Activated CD4-positive, alpha-beta T cell treated with anti-CD3 and anti-CD28 coated beads, Interleukin-2, amount 10 ng/mL, durations not matched to agents 7 days and 5 days (primary cell): Measurements from ENCODE around the gene CDK5RAP2. TPM values are rescaled to one million over a fixed set of nuclear protein-coding genes. Genes with fewer than 3 reads are reported as not detected.
A peak's percentile ranks its signal among the peaks of the same experiment; 100 is the strongest.

ENCODE experiments used
- CTCF ChIA-PET: fragments of 350-600 bp; sonication (Branson Sonifier 250); formaldehyde crosslinking; loops from one replicate; lab custom pipeline; 2021; ENCODE audit warnings: antibody characterized with exemption; lab: Charles Lee
- POLR2A ChIA-PET: fragments of 350-600 bp; sonication (Branson Sonifier 250); formaldehyde crosslinking; loops from one replicate; lab custom pipeline; 2021; ENCODE audit warnings: antibody characterized with exemption; lab: Charles Lee
- DNase-seq: peaks from one replicate; pipeline ENCODE4 v3.0.0-alpha.2; 2020
- H3K27ac Mint-ChIP-seq: one replicate; pipeline ENCODE4 v1.8.0; 2021; ENCODE audit warnings: mild to moderate bottlenecking, moderate library complexity, mixed read lengths
- H3K27me3 Mint-ChIP-seq: one replicate; pipeline ENCODE4 v1.8.0; 2021; ENCODE audit warnings: mixed read lengths
- H3K36me3 Mint-ChIP-seq: one replicate; pipeline ENCODE4 v1.8.0; 2021; ENCODE audit warnings: low read depth, mixed read lengths
- H3K4me1 Mint-ChIP-seq: one replicate; pipeline ENCODE4 v1.8.0; 2021; ENCODE audit warnings: mixed read lengths
- H3K4me3 Mint-ChIP-seq: one replicate; pipeline ENCODE4 v1.8.0; 2021; ENCODE audit warnings: mild to moderate bottlenecking, moderate library complexity, mixed read lengths
- H3K9me3 Mint-ChIP-seq: one replicate; pipeline ENCODE4 v1.8.0; 2021; ENCODE audit warnings: mixed read lengths
- total RNA-seq, 2 experiments: library from RNA; stranded (reverse); gene quantifications; one replicate each; pipeline ENCODE4 v1.2.3, GENCODE V29; 2021

The CDK5RAP2 gene
- total RNA-seq, 2 experiments from 2014 or later, result 103 to 105 TPM

DNA sequence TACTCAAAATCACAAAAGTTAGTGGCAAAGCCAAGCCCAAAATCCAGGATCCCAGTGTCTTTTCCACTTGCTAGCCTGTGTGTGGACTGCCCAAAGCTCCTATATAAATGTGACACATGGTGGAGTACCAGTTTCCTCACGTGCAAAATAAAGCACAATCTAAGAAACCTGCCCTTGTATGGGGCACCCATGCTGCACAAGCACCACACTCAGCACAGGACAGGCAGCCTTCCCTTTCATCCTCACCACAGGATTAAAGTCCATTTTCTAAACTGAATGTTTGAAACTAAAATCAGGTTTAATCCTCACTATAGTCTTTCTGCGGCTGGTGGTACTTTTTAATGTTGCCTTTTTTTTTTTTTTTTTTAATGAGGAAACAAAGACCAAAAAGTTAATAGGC, 5.5 kb downstream of the CDK5RAP2 start:
- CTCF ChIA-PET, result interaction anchor here (1.3 kb wide), 1 partner anchor 9 kb away, joined by 3 read pairs; no protein-coding TSS in a partner anchor
- H3K27ac Mint-ChIP-seq, result no peak overlapping the region
- no peaks in the 10 kb centered on the region for H3K9me3 Mint-ChIP-seq
- H3K27me3 Mint-ChIP-seq, result no peaks in the 10 kb centered on the region
- peaks cover 37% of the 10 kb centered on the region for H3K4me1 Mint-ChIP-seq
- DNase-seq, result no peak
- no peak overlapping the region for H3K4me3 Mint-ChIP-seq
- H3K36me3 Mint-ChIP-seq, result peaks cover 35% of the 10 kb centered on the region
- POLR2A ChIA-PET, result no interaction called here

- DNase-seq, result no peak
- no peaks in the 10 kb centered on the region for H3K9me3 Mint-ChIP-seq
- ChIA-PET CTCF (interaction anchor here (1.1 to 1.6 kb wide), 2 partner anchors 9 to 13 kb away, joined by 3 to 5 read pairs; no protein-coding TSS in a partner anchor), POLR2A (no interaction called here)
- no peaks in the 10 kb centered on the region for H3K27me3 Mint-ChIP-seq
- H3K27ac Mint-ChIP-seq, result no peak overlapping the region
- H3K36me3 Mint-ChIP-seq, result peaks cover 43% of the 10 kb centered on the region
- no peak overlapping the region for H3K4me3 Mint-ChIP-seq
- peaks cover 21% of the 10 kb centered on the region for H3K4me1 Mint-ChIP-seq
Observed at GRCh38 chr9:120572472-120572871, 7.5 kb downstream of the CDK5RAP2 start.

DNA sequence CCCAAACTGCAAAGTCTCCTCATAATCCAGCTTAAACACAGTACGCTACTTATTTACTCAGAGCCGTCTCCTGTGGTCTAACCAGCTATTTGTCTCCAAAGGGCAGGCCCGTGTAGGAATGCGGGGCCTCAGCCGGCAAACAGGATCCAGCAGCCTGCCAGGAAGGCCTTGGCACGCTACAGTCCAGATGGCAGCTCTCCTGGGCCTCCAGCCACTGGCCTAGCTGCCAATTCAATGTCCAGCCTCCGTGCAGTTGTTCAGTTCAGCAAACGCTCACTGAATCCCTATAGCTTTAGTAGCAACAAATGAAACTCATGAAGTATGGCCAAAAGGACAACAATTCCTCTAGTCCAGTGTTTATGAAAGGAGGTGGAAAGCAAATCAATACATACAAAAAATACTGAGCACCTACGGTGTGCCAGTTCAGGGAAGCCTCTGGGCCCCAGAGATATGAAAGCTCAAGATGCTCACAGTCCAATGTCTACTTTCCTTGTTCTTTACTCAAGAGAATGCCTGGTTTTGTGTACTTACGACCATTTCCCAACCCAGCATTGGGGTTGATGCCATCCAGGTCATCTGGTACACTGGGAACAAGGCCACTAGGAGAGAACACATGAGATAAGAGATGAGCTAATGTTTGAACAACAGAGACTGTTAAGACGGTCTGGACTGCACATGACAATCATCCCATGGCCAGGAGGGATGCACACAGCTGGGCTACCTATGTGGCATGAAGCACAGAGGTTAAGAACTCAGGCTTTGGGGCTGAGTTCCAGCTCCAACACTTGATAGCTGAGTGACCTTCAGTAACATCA, 8.3 kb downstream of the CDK5RAP2 start:
- H3K27ac Mint-ChIP-seq, result no peak overlapping the region
- POLR2A ChIA-PET, result no interaction called here
- H3K4me3 Mint-ChIP-seq, result no peak overlapping the region

DNA sequence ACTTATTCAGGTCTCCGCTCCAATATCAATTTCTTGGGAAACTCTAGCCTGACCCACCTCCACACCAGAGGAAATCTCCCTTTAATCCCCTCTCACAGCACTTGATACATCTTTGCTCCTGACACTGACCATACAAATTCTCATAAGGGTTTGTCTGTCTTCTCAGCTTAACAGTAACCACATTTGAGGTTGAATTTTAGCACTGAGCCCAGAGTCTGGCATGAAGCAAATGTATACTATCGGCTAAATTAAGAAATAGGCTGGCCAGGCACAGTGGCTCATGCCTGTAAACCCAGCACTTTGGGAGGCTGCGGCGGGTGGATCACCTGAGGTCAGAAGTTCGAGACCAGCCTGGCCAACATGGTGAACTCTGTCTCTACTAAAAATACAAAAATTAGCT, 9.7 kb downstream of the CDK5RAP2 start:
- Mint-ChIP-seq H3K4me1 (peaks cover 1% of the 10 kb centered on the region), H3K27ac (no peak overlapping the region), H3K4me3 (no peak overlapping the region), H3K27me3 (no peaks in the 10 kb centered on the region), H3K9me3 (no peaks in the 10 kb centered on the region), H3K36me3 (peaks cover 41% of the 10 kb centered on the region)
- DNase-seq, result no peak
- POLR2A ChIA-PET, result no interaction called here
- CTCF ChIA-PET, result no interaction called here

More for the DNA sequence above, 8.3 kb downstream of the CDK5RAP2 start:
- peaks cover 13% of the 10 kb centered on the region for H3K4me1 Mint-ChIP-seq
- CTCF ChIA-PET, result interaction anchor here (1.1 kb wide), 1 partner anchor 9 kb away, joined by 5 read pairs; no protein-coding TSS in a partner anchor
- H3K9me3 Mint-ChIP-seq, result no peaks in the 10 kb centered on the region
- H3K27me3 Mint-ChIP-seq, result no peaks in the 10 kb centered on the region
- no peak for DNase-seq
- H3K36me3 Mint-ChIP-seq, result peaks cover 39% of the 10 kb centered on the region

- ChIA-PET CTCF (no interaction called here), POLR2A (no interaction called here)
- Mint-ChIP-seq H3K4me1 (peaks cover 1% of the 10 kb centered on the region), H3K9me3 (no peaks in the 10 kb centered on the region), H3K27me3 (no peaks in the 10 kb centered on the region), H3K27ac (no peak overlapping the region), H3K4me3 (no peak overlapping the region), H3K36me3 (peaks cover 47% of the 10 kb centered on the region)
- no peak for DNase-seq
Observed at GRCh38 chr9:120569556-120569955, 10.4 kb downstream of the CDK5RAP2 start.

GRCh38 chr9:120568816-120569215, 11.2 kb downstream of the CDK5RAP2 start:
- H3K36me3 Mint-ChIP-seq, result peaks cover 49% of the 10 kb centered on the region
- no peak overlapping the region for H3K4me3 Mint-ChIP-seq
- ChIA-PET CTCF (no interaction called here), POLR2A (no interaction called here)
- H3K4me1 Mint-ChIP-seq, result peaks cover under 1% of the 10 kb centered on the region
- H3K27me3 Mint-ChIP-seq, result no peaks in the 10 kb centered on the region
- H3K9me3 Mint-ChIP-seq, result no peaks in the 10 kb centered on the region
- DNase-seq, result no peak
- no peak overlapping the region for H3K27ac Mint-ChIP-seq

- Mint-ChIP-seq H3K4me1 (no peaks in the 10 kb centered on the region), H3K27ac (no peak overlapping the region), H3K9me3 (no peaks in the 10 kb centered on the region), H3K4me3 (no peak overlapping the region), H3K27me3 (no peaks in the 10 kb centered on the region), H3K36me3 (peaks cover 52% of the 10 kb centered on the region)
- DNase-seq, result no peak
- CTCF ChIA-PET, result no interaction called here
- POLR2A ChIA-PET, result no interaction called here
Observed at GRCh38 chr9:120567874-120568273, 12.1 kb downstream of the CDK5RAP2 start.

DNA sequence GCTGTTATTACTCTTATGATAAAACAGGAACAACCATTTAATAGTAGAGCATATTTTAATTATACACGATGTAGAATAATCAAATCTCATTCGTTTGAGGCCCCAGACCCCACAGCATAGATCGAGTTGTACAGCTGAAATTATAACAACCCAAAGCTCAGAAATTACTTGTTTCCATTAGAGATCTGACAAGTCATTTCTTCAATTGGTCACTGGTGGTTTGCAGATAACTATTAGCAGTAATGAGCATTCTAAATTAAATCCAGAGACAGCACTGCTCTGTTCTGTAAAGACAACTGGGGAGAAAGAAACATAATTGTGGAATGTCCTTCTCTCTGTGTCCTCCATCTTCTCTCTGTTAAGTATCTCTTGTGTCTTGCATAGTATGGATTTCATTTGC, 12.9 kb downstream of the CDK5RAP2 start:
- Mint-ChIP-seq H3K36me3 (peaks cover 59% of the 10 kb centered on the region), H3K9me3 (no peaks in the 10 kb centered on the region), H3K4me1 (no peaks in the 10 kb centered on the region), H3K27me3 (no peaks in the 10 kb centered on the region), H3K4me3 (no peak overlapping the region), H3K27ac (no peak overlapping the region)
- POLR2A ChIA-PET, result no interaction called here
- no peak for DNase-seq
- CTCF ChIA-PET, result no interaction called here

GRCh38 chr9:120564589-120564988, 15.4 kb downstream of the CDK5RAP2 start:
- ChIA-PET POLR2A (no interaction called here), CTCF (interaction anchor here (0.7 kb wide), 1 partner anchor 42 kb away, joined by 3 read pairs; no protein-coding TSS in a partner anchor)
- Mint-ChIP-seq H3K9me3 (no peaks in the 10 kb centered on the region), H3K36me3 (peaks cover 52% of the 10 kb centered on the region), H3K4me1 (no peaks in the 10 kb centered on the region), H3K27me3 (no peaks in the 10 kb centered on the region), H3K27ac (no peak overlapping the region), H3K4me3 (no peak overlapping the region)
- DNase-seq, result no peak

DNA sequence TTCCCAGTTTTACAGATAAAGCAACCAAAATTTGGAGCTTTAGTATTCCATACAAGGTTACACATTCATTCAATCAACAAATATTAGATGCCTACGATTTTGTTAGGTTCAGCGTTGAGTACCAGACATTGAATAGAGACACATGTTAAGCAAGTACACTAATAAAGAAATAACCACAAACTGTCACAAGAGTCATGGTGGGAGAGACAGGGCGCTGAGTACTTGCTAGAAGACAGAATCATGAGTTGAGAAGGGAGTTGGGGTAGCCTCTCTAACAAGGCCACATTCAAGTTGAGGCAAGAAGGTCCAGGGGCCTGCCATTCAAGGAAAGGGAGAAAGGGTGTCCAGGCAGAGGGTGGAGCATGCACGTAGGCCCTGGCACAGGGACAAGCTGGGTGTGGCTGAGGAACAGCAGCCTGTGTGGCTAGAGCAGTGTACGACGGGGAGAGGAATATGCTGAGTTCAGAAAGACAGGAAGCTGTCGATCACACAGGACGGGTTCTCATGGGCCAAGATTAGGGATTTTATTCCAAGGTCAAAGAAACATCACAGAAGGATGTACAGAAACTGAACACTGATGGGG, 17.0 kb downstream of the CDK5RAP2 start:
- H3K36me3 Mint-ChIP-seq, result peaks cover 47% of the 10 kb centered on the region
- no peak for DNase-seq
- peaks cover 4% of the 10 kb centered on the region for H3K4me1 Mint-ChIP-seq
- H3K27ac Mint-ChIP-seq, result no peak overlapping the region
- no peaks in the 10 kb centered on the region for H3K27me3 Mint-ChIP-seq
- CTCF ChIA-PET, result interaction anchor here (1.6 kb wide), 1 partner anchor 9 kb away, joined by 5 read pairs; no protein-coding TSS in a partner anchor
- POLR2A ChIA-PET, result no interaction called here
- no peaks in the 10 kb centered on the region for H3K9me3 Mint-ChIP-seq
- H3K4me3 Mint-ChIP-seq, result no peak overlapping the region

GRCh38 chr9:120561709-120562108, 18.3 kb downstream of the CDK5RAP2 start:
- no peaks in the 10 kb centered on the region for H3K9me3 Mint-ChIP-seq
- DNase-seq, result no peak
- no peaks in the 10 kb centered on the region for H3K27me3 Mint-ChIP-seq
- CTCF ChIA-PET, result no interaction called here
- POLR2A ChIA-PET, result no interaction called here
- peaks cover 47% of the 10 kb centered on the region for H3K36me3 Mint-ChIP-seq
- H3K27ac Mint-ChIP-seq, result no peak overlapping the region
- H3K4me3 Mint-ChIP-seq, result no peak overlapping the region
- peaks cover 4% of the 10 kb centered on the region for H3K4me1 Mint-ChIP-seq

DNA sequence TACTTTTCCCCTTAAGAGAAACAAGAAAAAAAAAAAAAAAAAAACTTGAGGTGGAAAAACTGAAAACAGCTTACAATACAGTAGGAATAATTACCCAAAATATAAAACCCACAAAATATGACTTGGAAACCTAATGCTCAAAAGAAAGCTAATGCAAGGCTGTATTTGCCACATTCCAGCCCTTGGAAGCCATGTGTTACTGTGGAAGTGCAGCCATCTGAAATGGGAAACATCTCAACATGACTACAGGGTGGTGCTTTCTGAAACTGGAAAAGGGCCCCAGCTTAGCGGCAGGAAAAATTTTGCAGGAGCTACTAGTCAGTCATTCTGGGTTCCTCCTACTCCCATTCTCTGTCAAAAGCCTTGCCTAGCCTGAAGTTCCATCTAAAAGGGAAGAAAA, 20.4 kb downstream of the CDK5RAP2 start:
- Mint-ChIP-seq H3K27ac (no peak overlapping the region), H3K27me3 (no peaks in the 10 kb centered on the region), H3K4me3 (no peak overlapping the region), H3K36me3 (peaks cover 46% of the 10 kb centered on the region), H3K9me3 (no peaks in the 10 kb centered on the region), H3K4me1 (peaks cover 4% of the 10 kb centered on the region)
- ChIA-PET POLR2A (no interaction called here), CTCF (interaction anchor here (0.6 to 1.0 kb wide), 2 partner anchors 14 to 19 kb away, joined by 3 to 4 read pairs; no protein-coding TSS in a partner anchor)
- DNase-seq, result no peak

- H3K4me1 Mint-ChIP-seq, result peaks cover 4% of the 10 kb centered on the region
- no peak for DNase-seq
- H3K27me3 Mint-ChIP-seq, result no peaks in the 10 kb centered on the region
- no peaks in the 10 kb centered on the region for H3K9me3 Mint-ChIP-seq
- POLR2A ChIA-PET, result no interaction called here
- no peak overlapping the region for H3K4me3 Mint-ChIP-seq
- CTCF ChIA-PET, result interaction anchor here (0.5 to 2.7 kb wide), 4 partner anchors 12 to 486 kb away, joined by 3 to 7 read pairs (median 3); no protein-coding TSS in a partner anchor
- H3K36me3 Mint-ChIP-seq, result peaks cover 45% of the 10 kb centered on the region
- peak overlapping the region; percentile 20 for H3K27ac Mint-ChIP-seq
Observed at GRCh38 chr9:120558454-120558853, 21.5 kb downstream of the CDK5RAP2 start.
